Hematopoietic multipotent progenitor cell treated with erythropoietin and hydrocortisone succinate and interleukin-3 and kit ligand, for 6 days (in vitro differentiated cells): ENCODE data around the gene LRRC75A.
"Not testable (repeated sequence)": the region's sequence is repeated elsewhere in the genome, so short reads cannot be mapped to it uniquely, and the experiment has no call there.

Experiments used
- DNase-seq: peaks from one replicate; pipeline ENCODE4 v3.0.0-alpha.2; 2015

The LRRC75A gene

GRCh38 chr17:16491703-16492612 is at the start of gene LRRC75A:
TSS of gene LRRC75A (minus strand) at chr17:16492193. CDS start at chr17:16491990, 203 bp downstream.
- peak; percentile 73 for DNase-seq

- DNase-seq: no peak
Measured at GRCh38 chr17:16537130-16537458, 45.1 kb upstream of the LRRC75A start.

- DNase-seq: no peak
Measured at GRCh38 chr17:16534236-16534635, 42.2 kb upstream of the LRRC75A start.

- no peak for DNase-seq
Measured at GRCh38 chr17:16529906-16530305, 37.9 kb upstream of the LRRC75A start.

GRCh38 chr17:16527298-16527697 is 35.3 kb upstream of the LRRC75A start:
- DNase-seq: no peak

- DNase-seq: not testable (repeated sequence)
Measured at GRCh38 chr17:16525556-16525955, 33.6 kb upstream of the LRRC75A start.

GRCh38 chr17:16521070-16521727 is 29.2 kb upstream of the LRRC75A start:
- peak; percentile 94 for DNase-seq

- no peak for DNase-seq
Measured at GRCh38 chr17:16519021-16519420, 27.0 kb upstream of the LRRC75A start.

- DNase-seq: no peak
Measured at GRCh38 chr17:16517477-16517876, 25.5 kb upstream of the LRRC75A start.

- no peak for DNase-seq
Measured at GRCh38 chr17:16516594-16517051, 24.6 kb upstream of the LRRC75A start.

- DNase-seq: peak; percentile 14
Measured at GRCh38 chr17:16515933-16516332, 23.9 kb upstream of the LRRC75A start.

- no peak for DNase-seq
Measured at GRCh38 chr17:16513873-16514272, 21.9 kb upstream of the LRRC75A start.

- no peak for DNase-seq
Measured at GRCh38 chr17:16512011-16512410, 20.0 kb upstream of the LRRC75A start.

- DNase-seq: no peak
Measured at GRCh38 chr17:16511593-16511992, 19.6 kb upstream of the LRRC75A start.

- no peak for DNase-seq
Measured at GRCh38 chr17:16507918-16508533, 16.0 kb upstream of the LRRC75A start.

- DNase-seq: no peak
Measured at GRCh38 chr17:16506188-16506587, 14.2 kb upstream of the LRRC75A start.

GRCh38 chr17:16504984-16505383 is 13.0 kb upstream of the LRRC75A start:
- DNase-seq: no peak

GRCh38 chr17:16496820-16497489 is 5.0 kb upstream of the LRRC75A start:
- DNase-seq: no peak

- no peak for DNase-seq
Measured at GRCh38 chr17:16495980-16496819, 4.2 kb upstream of the LRRC75A start.

- DNase-seq: no peak
Measured at GRCh38 chr17:16495561-16495960, 3.6 kb upstream of the LRRC75A start.

- peak; percentile 42 for DNase-seq
Measured at GRCh38 chr17:16494059-16494458, 2.1 kb upstream of the LRRC75A start.

- peak; percentile 82 for DNase-seq
Measured at GRCh38 chr17:16493531-16494046, 1.6 kb upstream of the LRRC75A start.
